DND-41 (cell line): ENCODE results near the gene LYVE1.

ENCODE experiments used
- ATAC-seq: fragments of 200-7000 bp; cut with Tn5 transposase; 3 replicates; pipeline ENCODE4 v1.9.1; 2021; ENCODE audit warnings: low read depth; ENCODE audit not compliant: insufficient read depth
- DNase-seq: peaks from one replicate; pipeline ENCODE4 v3.0.0-alpha.2; 2020
- H2AFZ ChIP-seq: 2 replicates; pipeline ENCODE4 v1.6.0; 2012; ENCODE audit warnings: low read depth, low read length
- H3K27ac ChIP-seq: 2 replicates; pipeline ENCODE4 v1.5.1; 2012; ENCODE audit warnings: low read length, inconsistent platforms
- H3K27me3 ChIP-seq: fragments of 200-600 bp; sonication (generic); 2 replicates; pipeline ENCODE4 v1.6.0; 2012; ENCODE audit warnings: low read length, mild to moderate bottlenecking, inconsistent platforms; ENCODE audit not compliant: insufficient read depth, poor library complexity
- H3K36me3 ChIP-seq: 2 replicates; pipeline ENCODE4 v1.5.1; 2012; ENCODE audit warnings: low read length, inconsistent platforms; ENCODE audit not compliant: insufficient read depth
- H3K4me1 ChIP-seq: 2 replicates; pipeline ENCODE4 v1.5.1; 2012; ENCODE audit warnings: mild to moderate bottlenecking, low read length; ENCODE audit not compliant: insufficient read depth
- H3K4me2 ChIP-seq: 2 replicates; pipeline ENCODE4 v1.6.0; 2012; ENCODE audit warnings: mild to moderate bottlenecking, moderate library complexity, low read length, inconsistent platforms; ENCODE audit not compliant: insufficient read depth
- H3K4me3 ChIP-seq, 2 experiments: fragments of 200-600 bp in 1 of 2; shearing (Covaris generic) in 1 of 2; 2 replicates each; pipeline ENCODE4 v1.5.1; 2012 to 2016; ENCODE audit warnings: inconsistent platforms in 2 of 2, low read length in 2 of 2, mild to moderate bottlenecking in 2 of 2, low read depth in 1 of 2, moderate library complexity in 1 of 2
- H3K79me2 ChIP-seq: 2 replicates; pipeline ENCODE4 v1.6.0; 2012; ENCODE audit warnings: low read length, inconsistent platforms; ENCODE audit not compliant: insufficient read depth
- H3K9ac ChIP-seq: 2 replicates; pipeline ENCODE4 v1.6.0; 2012; ENCODE audit warnings: low read depth, mild to moderate bottlenecking, inconsistent platforms, low read length, moderate library complexity
- H3K9me3 ChIP-seq: 2 replicates; pipeline ENCODE4 v1.5.1; 2012; ENCODE audit warnings: low read length, moderate library complexity, mild to moderate bottlenecking, inconsistent platforms; ENCODE audit not compliant: insufficient read depth, severe bottlenecking
- H4K20me1 ChIP-seq: 2 replicates; pipeline ENCODE4 v1.6.0; 2012; ENCODE audit warnings: low read length; ENCODE audit not compliant: insufficient read depth
- CTCF ChIP-seq: IDR thresholded peaks from 2 replicates; pipeline ENCODE4 v1.5.1; 2012; ENCODE audit warnings: borderline replicate concordance, low read length, moderate library complexity, mild to moderate bottlenecking; ENCODE audit not compliant: poor library complexity, severe bottlenecking; ENCODE audit errors: extremely low read depth
- EZH2 ChIP-seq: IDR thresholded peaks from 3 replicates; pipeline ENCODE4 v1.6.1; 2012; ENCODE audit warnings: borderline replicate concordance, low read depth, mild to moderate bottlenecking, moderate library complexity, low read length, inconsistent platforms; ENCODE audit not compliant: severe bottlenecking

Gene LYVE1

GRCh38 chr11:10522276-10522675 lies 46.2 kb downstream of the LYVE1 start:
- no peaks in the 10 kb centered on the region for H3K27me3 ChIP-seq
- peaks cover 72% of the 10 kb centered on the region for H3K36me3 ChIP-seq
- H3K9me3 ChIP-seq: no peaks in the 10 kb centered on the region
- no peak overlapping the region for H3K27ac ChIP-seq
- H3K4me2 ChIP-seq: no peak overlapping the region
- no peaks in the 10 kb centered on the region for H3K79me2 ChIP-seq
- no peak overlapping the region for H3K9ac ChIP-seq
- no peak overlapping the region for H2AFZ ChIP-seq
- no peak for DNase-seq
- no peak for TF ChIP-seq CTCF
- TF ChIP-seq EZH2: no peak
- ATAC-seq: no peak
- no peak overlapping the region for H3K4me3 ChIP-seq
- no peaks in the 10 kb centered on the region for H4K20me1 ChIP-seq
- H3K4me1 ChIP-seq: no peaks in the 10 kb centered on the region

- Histone ChIP-seq H3K27me3 (no peaks in the 10 kb centered on the region), H3K9ac (no peak overlapping the region), H3K36me3 (peaks cover 62% of the 10 kb centered on the region), H2AFZ (no peak overlapping the region), H3K4me1 (no peaks in the 10 kb centered on the region), H3K79me2 (no peaks in the 10 kb centered on the region), H3K9me3 (no peaks in the 10 kb centered on the region), H4K20me1 (no peaks in the 10 kb centered on the region), H3K4me2 (no peak overlapping the region), H3K4me3 (no peak overlapping the region), H3K27ac (no peak overlapping the region)
- ATAC-seq: no peak
- TF ChIP-seq EZH2: no peak
- DNase-seq: no peak
Observed at GRCh38 chr11:10520562-10520961, 47.9 kb downstream of the LYVE1 start.

- Histone ChIP-seq H3K4me3 (no peak overlapping the region), H3K9me3 (no peaks in the 10 kb centered on the region), H3K4me2 (no peak overlapping the region), H2AFZ (no peak overlapping the region), H3K9ac (no peak overlapping the region), H3K27ac (no peak overlapping the region), H3K79me2 (no peaks in the 10 kb centered on the region), H3K27me3 (no peaks in the 10 kb centered on the region), H3K4me1 (no peaks in the 10 kb centered on the region), H3K36me3 (peaks cover 59% of the 10 kb centered on the region), H4K20me1 (no peaks in the 10 kb centered on the region)
- ATAC-seq: no peak
- DNase-seq: no peak
- no peak for TF ChIP-seq CTCF
- no peak for TF ChIP-seq EZH2
Observed at GRCh38 chr11:10519630-10520029, 48.8 kb downstream of the LYVE1 start.

GRCh38 chr11:10518891-10519290 lies 49.6 kb downstream of the LYVE1 start:
- H4K20me1 ChIP-seq: no peaks in the 10 kb centered on the region
- H3K4me1 ChIP-seq: no peaks in the 10 kb centered on the region
- no peak overlapping the region for H3K27ac ChIP-seq
- no peak for DNase-seq
- no peak for TF ChIP-seq EZH2
- H2AFZ ChIP-seq: no peak overlapping the region
- H3K4me3 ChIP-seq: no peak overlapping the region
- no peak for ATAC-seq
- no peaks in the 10 kb centered on the region for H3K79me2 ChIP-seq
- no peaks in the 10 kb centered on the region for H3K27me3 ChIP-seq
- H3K9ac ChIP-seq: no peak overlapping the region
- H3K36me3 ChIP-seq: peaks cover 55% of the 10 kb centered on the region
- H3K9me3 ChIP-seq: no peaks in the 10 kb centered on the region
- no peak overlapping the region for H3K4me2 ChIP-seq

GRCh38 chr11:10518123-10518522 lies 50.3 kb downstream of the LYVE1 start:
- DNase-seq: no peak
- TF ChIP-seq EZH2 (no peak), CTCF (no peak)
- Histone ChIP-seq H3K36me3 (peaks cover 52% of the 10 kb centered on the region), H3K9ac (no peak overlapping the region), H2AFZ (no peak overlapping the region), H3K79me2 (no peaks in the 10 kb centered on the region), H3K9me3 (no peaks in the 10 kb centered on the region), H4K20me1 (no peaks in the 10 kb centered on the region), H3K4me1 (no peaks in the 10 kb centered on the region), H3K4me3 (no peak overlapping the region), H3K27me3 (no peaks in the 10 kb centered on the region), H3K27ac (no peak overlapping the region), H3K4me2 (no peak overlapping the region)
- ATAC-seq: no peak
